Mesenteric fat pad (tissue), 1 donor: ENCODE results near the gene RASGRP1. TPM values are rescaled to one million over a fixed set of nuclear protein-coding genes. Genes with fewer than 3 reads are reported as not detected.

Experiments
- DNase-seq: peaks from one replicate; pipeline ENCODE4 v3.0.0-alpha.2; 2020; ENCODE audit warnings: low spot score
- total RNA-seq: library from RNA; stranded (reverse); fragmentation: NEBNext Ultra II Directional; extraction: Animal tissue kit (Norgen Biotek cat#: 25700); gene quantifications from one replicate; pipeline ENCODE4 v1.2.1, GENCODE V29; 2021
- donor health status: DM: yes; HTN: yes; CAD: no.

RASGRP1 gene
- total RNA-seq, 1 donor from 2014 or later = 1.1 TPM

- no peak for DNase-seq
These were observed 57.6 kb downstream of the RASGRP1 start for GRCh38 chr15:38506997-38507396.

GRCh38 chr15:38504680-38505467 lies 59.7 kb downstream of the RASGRP1 start:
- DNase-seq = no peak

- no peak for DNase-seq
These were observed 61.1 kb downstream of the RASGRP1 start for GRCh38 chr15:38503496-38503895.

GRCh38 chr15:38499651-38500050 lies 65.0 kb downstream of the RASGRP1 start:
- no peak for DNase-seq

GRCh38 chr15:38496151-38496550 lies 68.5 kb downstream of the RASGRP1 start:
- DNase-seq = no peak

GRCh38 chr15:38490242-38490922 lies 74.2 kb downstream of the RASGRP1 start:
- DNase-seq = no peak

- no peak for DNase-seq
These were observed 77.2 kb downstream of the RASGRP1 start for GRCh38 chr15:38487378-38487777.

- DNase-seq = no peak
These were observed 77.7 kb downstream of the RASGRP1 start for GRCh38 chr15:38486936-38487335.

GRCh38 chr15:38482572-38482971 lies 82.0 kb downstream of the RASGRP1 start:
- DNase-seq = no peak

GRCh38 chr15:38481761-38482160 lies 82.9 kb downstream of the RASGRP1 start:
- no peak for DNase-seq

GRCh38 chr15:38481113-38481512 lies 83.5 kb downstream of the RASGRP1 start:
- DNase-seq = no peak

GRCh38 chr15:38479756-38480155 lies 84.9 kb downstream of the RASGRP1 start:
- no peak for DNase-seq

GRCh38 chr15:38479266-38479665 lies 85.3 kb downstream of the RASGRP1 start:
- no peak for DNase-seq

GRCh38 chr15:38477637-38478036 lies 87.0 kb downstream of the RASGRP1 start:
- DNase-seq = no peak

GRCh38 chr15:38476120-38476519 lies 88.5 kb downstream of the RASGRP1 start:
- no peak for DNase-seq

- DNase-seq = no peak
These were observed 89.3 kb downstream of the RASGRP1 start for GRCh38 chr15:38475361-38475760.

- no peak for DNase-seq
These were observed 90.4 kb downstream of the RASGRP1 start for GRCh38 chr15:38474155-38474757.

GRCh38 chr15:38471974-38472373 lies 92.6 kb downstream of the RASGRP1 start:
- DNase-seq = no peak

- DNase-seq = no peak
These were observed 93.8 kb downstream of the RASGRP1 start for GRCh38 chr15:38470816-38471215.

GRCh38 chr15:38464675-38465074 lies 99.9 kb downstream of the RASGRP1 start:
- DNase-seq = no peak

- no peak for DNase-seq
These were observed 100.7 kb downstream of the RASGRP1 start for GRCh38 chr15:38463893-38464292.

- no peak for DNase-seq
These were observed 103.4 kb downstream of the RASGRP1 start for GRCh38 chr15:38461066-38461833.
